Measurements from ENCODE around the gene GDPD1. TPM values are rescaled to one million over a fixed set of nuclear protein-coding genes. Genes with fewer than 3 reads are reported as not detected.

The GDPD1 gene
- total and polyA plus RNA-seq, 9 of the 15 experiments (the other 6 are each of a cell fraction or from before 2014, with no cell fraction given), result 5.7 to 15.2 (median 9.3) TPM

DNA sequence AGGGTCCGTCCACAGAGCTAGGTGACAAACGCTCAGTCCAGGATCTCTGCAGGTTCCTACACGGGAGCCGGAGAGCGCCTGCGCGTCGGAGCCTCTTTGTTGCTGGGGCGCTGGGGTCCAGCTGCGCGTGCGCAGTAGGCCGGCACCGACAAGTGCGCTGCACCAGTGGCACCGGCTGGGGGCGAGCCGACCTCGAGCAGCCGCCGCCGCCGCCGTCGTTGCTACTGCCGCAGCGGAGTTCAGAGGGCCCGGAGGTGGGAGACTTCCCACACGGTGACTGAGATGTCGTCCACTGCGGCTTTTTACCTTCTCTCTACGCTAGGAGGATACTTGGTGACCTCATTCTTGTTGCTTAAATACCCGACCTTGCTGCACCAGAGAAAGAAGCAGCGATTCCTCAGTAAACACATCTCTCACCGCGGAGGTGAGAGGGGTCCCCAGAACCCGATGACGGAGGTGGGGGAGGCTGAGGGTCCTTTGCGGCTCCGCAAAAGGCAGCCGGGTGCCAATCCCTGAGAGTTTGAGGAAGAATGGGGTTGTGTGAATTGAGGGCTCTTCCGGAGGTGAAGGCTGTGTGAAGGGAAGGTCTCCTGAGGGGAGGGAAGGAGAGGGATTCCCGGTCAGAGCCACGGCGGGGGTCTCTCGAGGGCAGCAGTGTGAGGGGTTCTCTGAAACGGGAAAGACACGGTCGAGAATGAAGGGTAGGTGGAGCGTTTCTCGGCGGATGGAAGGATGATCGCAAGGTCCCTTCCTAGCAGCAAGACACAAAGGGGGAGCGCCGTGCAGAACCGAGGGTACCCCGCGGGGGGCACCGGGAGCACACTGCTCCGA, at the start of gene GDPD1 (continued):
- TF ChIP-seq SRSF3 (IDR thresholded peaks at IDR 0.05; ENCODE audit: insufficient read depth, low read length), result no peak
- 0 out of 4 replicates have a peak, but pooled peaks have one; percentile 20 to 49 for TF ChIP-seq MAZ (CRISPR knock-in tag; conservative IDR thresholded peaks at IDR 0.05 in 1 of 2, IDR thresholded peaks at IDR 0.05 in 1 of 2)
- TF ChIP-seq ARHGAP35 (IDR thresholded peaks at IDR 0.05; ENCODE audit: partially characterized antibody), result no peak
- TF ChIP-seq SOX6 (IDR thresholded peaks at IDR 0.05), result peak; percentile 67
- TF ChIP-seq, protein P1, sequence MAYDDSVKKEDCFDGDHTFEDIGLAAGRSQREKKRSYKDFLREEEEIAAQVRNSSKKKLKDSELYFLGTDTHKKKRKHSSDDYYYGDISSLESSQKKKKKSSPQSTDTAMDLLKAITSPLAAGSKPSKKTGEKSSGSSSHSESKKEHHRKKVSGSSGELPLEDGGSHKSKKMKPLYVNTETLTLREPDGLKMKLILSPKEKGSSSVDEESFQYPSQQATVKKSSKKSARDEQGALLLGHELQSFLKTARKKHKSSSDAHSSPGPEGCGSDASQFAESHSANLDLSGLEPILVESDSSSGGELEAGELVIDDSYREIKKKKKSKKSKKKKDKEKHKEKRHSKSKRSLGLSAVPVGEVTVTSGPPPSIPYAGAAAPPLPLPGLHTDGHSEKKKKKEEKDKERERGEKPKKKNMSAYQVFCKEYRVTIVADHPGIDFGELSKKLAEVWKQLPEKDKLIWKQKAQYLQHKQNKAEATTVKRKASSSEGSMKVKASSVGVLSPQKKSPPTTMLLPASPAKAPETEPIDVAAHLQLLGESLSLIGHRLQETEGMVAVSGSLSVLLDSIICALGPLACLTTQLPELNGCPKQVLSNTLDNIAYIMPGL (CRISPR knock-in tag; IDR thresholded peaks at IDR 0.05), result peak; percentile 35; the same call in 1 of the 2 replicates
- TF ChIP-seq, protein P2, sequence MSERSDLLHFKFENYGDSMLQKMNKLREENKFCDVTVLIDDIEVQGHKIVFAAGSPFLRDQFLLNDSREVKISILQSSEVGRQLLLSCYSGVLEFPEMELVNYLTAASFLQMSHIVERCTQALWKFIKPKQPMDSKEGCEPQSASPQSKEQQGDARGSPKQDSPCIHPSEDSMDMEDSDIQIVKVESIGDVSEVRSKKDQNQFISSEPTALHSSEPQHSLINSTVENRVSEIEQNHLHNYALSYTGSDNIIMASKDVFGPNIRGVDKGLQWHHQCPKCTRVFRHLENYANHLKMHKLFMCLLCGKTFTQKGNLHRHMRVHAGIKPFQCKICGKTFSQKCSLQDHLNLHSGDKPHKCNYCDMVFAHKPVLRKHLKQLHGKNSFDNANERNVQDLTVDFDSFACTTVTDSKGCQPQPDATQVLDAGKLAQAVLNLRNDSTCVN (CRISPR knock-in tag; IDR thresholded peaks at IDR 0.05), result no peak; the same call in 1 of the 2 replicates
- peak; percentile 36; the same call in 1 of the 2 replicates for TF ChIP-seq MYC (IDR thresholded peaks at IDR 0.05; ENCODE audit: low read depth, low read length)
- TF ChIP-seq MYC (CRISPR knock-in tag; IDR thresholded peaks at IDR 0.05; ENCODE audit: borderline replicate concordance, low read depth), result 0 out of 2 replicates have a peak, but pooled peaks have one; percentile 22
- TF ChIP-seq CAMTA2 (CRISPR knock-in tag; conservative IDR thresholded peaks at IDR 0.05), result no peak
- no peak; the same call in 1 of the 2 replicates for TF ChIP-seq KLF13 (tag; IDR thresholded peaks at IDR 0.05; ENCODE audit: borderline replicate concordance, low read depth)
- TF ChIP-seq RBM34 (IDR thresholded peaks at IDR 0.05; ENCODE audit: borderline replicate concordance, insufficient read depth, low read length), result no peak
- no peak for TF ChIP-seq FOXP1 (CRISPR knock-in tag; IDR thresholded peaks at IDR 0.05)
- TF ChIP-seq, protein P3, sequence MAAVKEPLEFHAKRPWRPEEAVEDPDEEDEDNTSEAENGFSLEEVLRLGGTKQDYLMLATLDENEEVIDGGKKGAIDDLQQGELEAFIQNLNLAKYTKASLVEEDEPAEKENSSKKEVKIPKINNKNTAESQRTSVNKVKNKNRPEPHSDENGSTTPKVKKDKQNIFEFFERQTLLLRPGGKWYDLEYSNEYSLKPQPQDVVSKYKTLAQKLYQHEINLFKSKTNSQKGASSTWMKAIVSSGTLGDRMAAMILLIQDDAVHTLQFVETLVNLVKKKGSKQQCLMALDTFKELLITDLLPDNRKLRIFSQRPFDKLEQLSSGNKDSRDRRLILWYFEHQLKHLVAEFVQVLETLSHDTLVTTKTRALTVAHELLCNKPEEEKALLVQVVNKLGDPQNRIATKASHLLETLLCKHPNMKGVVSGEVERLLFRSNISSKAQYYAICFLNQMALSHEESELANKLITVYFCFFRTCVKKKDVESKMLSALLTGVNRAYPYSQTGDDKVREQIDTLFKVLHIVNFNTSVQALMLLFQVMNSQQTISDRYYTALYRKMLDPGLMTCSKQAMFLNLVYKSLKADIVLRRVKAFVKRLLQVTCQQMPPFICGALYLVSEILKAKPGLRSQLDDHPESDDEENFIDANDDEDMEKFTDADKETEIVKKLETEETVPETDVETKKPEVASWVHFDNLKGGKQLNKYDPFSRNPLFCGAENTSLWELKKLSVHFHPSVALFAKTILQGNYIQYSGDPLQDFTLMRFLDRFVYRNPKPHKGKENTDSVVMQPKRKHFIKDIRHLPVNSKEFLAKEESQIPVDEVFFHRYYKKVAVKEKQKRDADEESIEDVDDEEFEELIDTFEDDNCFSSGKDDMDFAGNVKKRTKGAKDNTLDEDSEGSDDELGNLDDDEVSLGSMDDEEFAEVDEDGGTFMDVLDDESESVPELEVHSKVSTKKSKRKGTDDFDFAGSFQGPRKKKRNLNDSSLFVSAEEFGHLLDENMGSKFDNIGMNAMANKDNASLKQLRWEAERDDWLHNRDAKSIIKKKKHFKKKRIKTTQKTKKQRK (IDR thresholded peaks at IDR 0.05; ENCODE audit: borderline replicate concordance, low read depth, low read length), result no peak
- TF ChIP-seq HDAC3 (IDR thresholded peaks at IDR 0.05; ENCODE audit: borderline replicate concordance, partially characterized antibody), result peak; percentile 36
- TF ChIP-seq, protein P4, sequence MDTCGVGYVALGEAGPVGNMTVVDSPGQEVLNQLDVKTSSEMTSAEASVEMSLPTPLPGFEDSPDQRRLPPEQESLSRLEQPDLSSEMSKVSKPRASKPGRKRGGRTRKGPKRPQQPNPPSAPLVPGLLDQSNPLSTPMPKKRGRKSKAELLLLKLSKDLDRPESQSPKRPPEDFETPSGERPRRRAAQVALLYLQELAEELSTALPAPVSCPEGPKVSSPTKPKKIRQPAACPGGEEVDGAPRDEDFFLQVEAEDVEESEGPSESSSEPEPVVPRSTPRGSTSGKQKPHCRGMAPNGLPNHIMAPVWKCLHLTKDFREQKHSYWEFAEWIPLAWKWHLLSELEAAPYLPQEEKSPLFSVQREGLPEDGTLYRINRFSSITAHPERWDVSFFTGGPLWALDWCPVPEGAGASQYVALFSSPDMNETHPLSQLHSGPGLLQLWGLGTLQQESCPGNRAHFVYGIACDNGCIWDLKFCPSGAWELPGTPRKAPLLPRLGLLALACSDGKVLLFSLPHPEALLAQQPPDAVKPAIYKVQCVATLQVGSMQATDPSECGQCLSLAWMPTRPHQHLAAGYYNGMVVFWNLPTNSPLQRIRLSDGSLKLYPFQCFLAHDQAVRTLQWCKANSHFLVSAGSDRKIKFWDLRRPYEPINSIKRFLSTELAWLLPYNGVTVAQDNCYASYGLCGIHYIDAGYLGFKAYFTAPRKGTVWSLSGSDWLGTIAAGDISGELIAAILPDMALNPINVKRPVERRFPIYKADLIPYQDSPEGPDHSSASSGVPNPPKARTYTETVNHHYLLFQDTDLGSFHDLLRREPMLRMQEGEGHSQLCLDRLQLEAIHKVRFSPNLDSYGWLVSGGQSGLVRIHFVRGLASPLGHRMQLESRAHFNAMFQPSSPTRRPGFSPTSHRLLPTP (IDR thresholded peaks at IDR 0.05; ENCODE audit: borderline replicate concordance, extremely low read depth, insufficient read length), result no peak
- TF ChIP-seq, protein P5, sequence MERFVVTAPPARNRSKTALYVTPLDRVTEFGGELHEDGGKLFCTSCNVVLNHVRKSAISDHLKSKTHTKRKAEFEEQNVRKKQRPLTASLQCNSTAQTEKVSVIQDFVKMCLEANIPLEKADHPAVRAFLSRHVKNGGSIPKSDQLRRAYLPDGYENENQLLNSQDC (CRISPR knock-in tag; IDR thresholded peaks at IDR 0.05), result peak; percentile 75; the same call in 1 of the 2 replicates

All from K562 (cell line).